Panc1 (cell line): ENCODE measurements around the gene BSX. TPM values are rescaled to one million over a fixed set of nuclear protein-coding genes. Genes with fewer than 3 reads are reported as not detected.
A peak's percentile ranks its signal among the peaks of the same experiment; 100 is the strongest.

ENCODE experiments used
- ATAC-seq: fragments of 200-7000 bp; cut with Tn5 transposase; 2 replicates; pipeline ENCODE4 v1.9.1; 2020; ENCODE audit warnings: mild to moderate bottlenecking, moderate library complexity
- BruUV-seq: library from RNA; stranded (reverse); fragments of 400-500 nt; replicated peaks from 2 replicates; lab custom pipeline; 2021; lab: Mats Ljungman, UMichigan
- CTCF ChIA-PET: fragments of 300-600 bp; sonication (Branson Sonifier 250); formaldehyde crosslinking; loops from one replicate; lab custom pipeline; 2022; ENCODE audit warnings: antibody characterized with exemption; lab: Charles Lee
- POLR2A ChIA-PET: fragments of 300-600 bp; sonication (Branson Sonifier 250); formaldehyde crosslinking; loops from one replicate; lab custom pipeline; 2022; ENCODE audit warnings: antibody characterized with exemption; lab: Charles Lee
- DNase-seq: peaks from one replicate; pipeline ENCODE4 v3.0.0-alpha.2; 2010; ENCODE audit warnings: low read depth, low spot score
- H3K27ac ChIP-seq: 2 replicates; pipeline ENCODE4 v1.5.1; 2011; ENCODE audit warnings: mild to moderate bottlenecking, low read length, inconsistent platforms
- H3K27me3 ChIP-seq: fragments of 200-500 bp; sonication (Bioruptor generic); 2 replicates; pipeline ENCODE4 v1.6.0; 2014; ENCODE audit warnings: low read length, inconsistent platforms; ENCODE audit not compliant: control insufficient read depth, insufficient read depth
- H3K36me3 ChIP-seq: fragments of 200-500 bp; sonication (Bioruptor generic); 2 replicates; pipeline ENCODE4 v1.5.1; 2014; ENCODE audit warnings: inconsistent platforms, mild to moderate bottlenecking, low read length, moderate library complexity; ENCODE audit not compliant: control insufficient read depth, insufficient read depth
- H3K4me1 ChIP-seq: 2 replicates; pipeline ENCODE4 v1.5.1; 2011; ENCODE audit warnings: inconsistent platforms, mild to moderate bottlenecking, low read length, moderate library complexity; ENCODE audit not compliant: control insufficient read depth, insufficient read depth
- H3K4me3 ChIP-seq, 2 experiments: 2 replicates each; pipeline ENCODE4 v1.5.1; 2011 to 2012; ENCODE audit warnings: low read depth in 2 of 2, low read length in 2 of 2, mild to moderate bottlenecking in 2 of 2, inconsistent platforms in 1 of 2, moderate library complexity in 1 of 2
- H3K9me3 ChIP-seq: fragments of 200-500 bp; sonication (Bioruptor generic); 2 replicates; pipeline ENCODE4 v1.5.1; 2014; ENCODE audit warnings: low read depth, mild to moderate bottlenecking, inconsistent platforms, low read length, moderate library complexity; ENCODE audit not compliant: control insufficient read depth, insufficient read depth
- POLR2AphosphoS5 ChIP-seq: IDR thresholded peaks from 2 replicates; pipeline ENCODE4 v1.6.1; 2012; ENCODE audit warnings: mild to moderate bottlenecking, low read depth, low read length, moderate library complexity
- SIN3A ChIP-seq: IDR thresholded peaks from 2 replicates; pipeline ENCODE4 v1.6.1; 2012; ENCODE audit warnings: low read depth, mild to moderate bottlenecking, low read length, moderate library complexity, borderline replicate concordance; ENCODE audit not compliant: insufficient read depth
- TCF7L2 ChIP-seq: IDR thresholded peaks from 2 replicates; pipeline ENCODE4 v1.6.1; 2011; ENCODE audit warnings: mild to moderate bottlenecking, low read depth, low read length, inconsistent platforms
- in situ Hi-C: cut with HindIII; loops from 2 replicates; pipeline ENCODE4 v1.10.0; 2016; ENCODE audit warnings: low sequenced_read_pairs, low pct_unique_long_range_greater_than_20kb
- intact Hi-C: fragments of 100-400 bp; cut with micrococcal nuclease; formaldehyde crosslinking; loops from one replicate; pipeline ENCODE4 v1.10.0; 2022; ENCODE audit not compliant: unreplicated experiment
- total RNA-seq: library from RNA; stranded (reverse); gene quantifications from one replicate; pipeline ENCODE4 v1.2.1, GENCODE V29; 2021; ENCODE audit not compliant: unreplicated experiment
- TF ChIP-seq, protein P1 (sequence below), 2 experiments: IDR thresholded peaks; 2 replicates each; pipeline ENCODE4 v1.6.1; 2011 to 2012; ENCODE audit warnings: low read depth in 2 of 2, control low read depth in 1 of 2, low read length in 1 of 2, mild to moderate bottlenecking in 1 of 2, moderate library complexity in 1 of 2; ENCODE audit not compliant: insufficient read depth in 1 of 2
- TF ChIP-seq, protein P2 (sequence below): fragments of 450-650 bp; IDR thresholded peaks from 2 replicates; pipeline ENCODE4 v1.5.1; 2017; ENCODE audit warnings: mild to moderate bottlenecking

BSX gene
- total RNA-seq, 1 experiment from 2014 or later: not detected

DNA sequence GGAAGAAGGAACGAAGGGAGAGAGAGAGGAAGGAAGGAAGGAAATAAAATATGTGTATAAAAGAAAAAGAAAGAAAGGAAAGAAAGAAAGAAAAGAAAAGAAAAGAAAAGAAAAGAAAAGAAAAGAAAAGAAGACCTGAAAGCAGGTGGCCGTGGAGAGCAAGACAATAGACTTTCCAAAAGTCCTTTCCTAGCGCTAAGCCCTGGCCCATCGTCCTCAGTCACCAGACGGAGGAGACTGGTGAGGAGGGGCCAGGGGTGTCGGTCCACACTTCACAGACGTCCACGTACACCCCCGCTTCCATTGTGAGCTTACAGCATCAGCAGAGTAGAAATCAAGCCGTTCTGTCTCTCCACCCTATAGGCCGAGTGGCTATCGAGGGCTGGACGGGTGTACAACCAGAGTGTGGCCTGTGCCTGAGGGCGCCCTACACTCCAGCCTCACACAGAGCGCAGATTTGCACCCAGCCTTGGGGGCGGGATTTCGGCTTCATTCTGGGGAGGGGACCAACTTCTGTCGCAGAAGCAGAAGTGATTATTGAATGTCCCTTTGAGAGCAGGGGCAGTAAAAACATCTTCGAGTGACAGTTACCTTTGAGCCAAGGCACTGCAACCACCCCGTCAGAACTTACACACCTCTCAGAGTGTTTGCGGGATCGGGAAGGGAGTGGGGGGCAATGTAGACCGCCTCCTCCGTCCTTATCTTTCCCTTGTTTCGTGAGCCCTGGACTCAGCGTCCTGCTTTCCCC, 2.0 kb upstream of the BSX start:
- in situ Hi-C loops (no loop called here), intact Hi-C loops (no loop called here)
- CTCF ChIA-PET: interaction anchor here (0.6 kb wide), 1 partner anchor 355 kb away, joined by 3 read pairs; no protein-coding TSS in a partner anchor
- Histone ChIP-seq H3K27me3 (peaks cover 66% of the 10 kb centered on the region), H3K27ac (peak overlapping the region; percentile 57), H3K9me3 (no peaks in the 10 kb centered on the region), H3K36me3 (no peaks in the 10 kb centered on the region), H3K4me1 (peaks cover 5% of the 10 kb centered on the region; the same call in 1 of the 2 replicates), H3K4me3 (peak overlapping the region; percentile 74 to 76)
- no peak for TF ChIP-seq TCF7L2
- TF ChIP-seq, protein P1, sequence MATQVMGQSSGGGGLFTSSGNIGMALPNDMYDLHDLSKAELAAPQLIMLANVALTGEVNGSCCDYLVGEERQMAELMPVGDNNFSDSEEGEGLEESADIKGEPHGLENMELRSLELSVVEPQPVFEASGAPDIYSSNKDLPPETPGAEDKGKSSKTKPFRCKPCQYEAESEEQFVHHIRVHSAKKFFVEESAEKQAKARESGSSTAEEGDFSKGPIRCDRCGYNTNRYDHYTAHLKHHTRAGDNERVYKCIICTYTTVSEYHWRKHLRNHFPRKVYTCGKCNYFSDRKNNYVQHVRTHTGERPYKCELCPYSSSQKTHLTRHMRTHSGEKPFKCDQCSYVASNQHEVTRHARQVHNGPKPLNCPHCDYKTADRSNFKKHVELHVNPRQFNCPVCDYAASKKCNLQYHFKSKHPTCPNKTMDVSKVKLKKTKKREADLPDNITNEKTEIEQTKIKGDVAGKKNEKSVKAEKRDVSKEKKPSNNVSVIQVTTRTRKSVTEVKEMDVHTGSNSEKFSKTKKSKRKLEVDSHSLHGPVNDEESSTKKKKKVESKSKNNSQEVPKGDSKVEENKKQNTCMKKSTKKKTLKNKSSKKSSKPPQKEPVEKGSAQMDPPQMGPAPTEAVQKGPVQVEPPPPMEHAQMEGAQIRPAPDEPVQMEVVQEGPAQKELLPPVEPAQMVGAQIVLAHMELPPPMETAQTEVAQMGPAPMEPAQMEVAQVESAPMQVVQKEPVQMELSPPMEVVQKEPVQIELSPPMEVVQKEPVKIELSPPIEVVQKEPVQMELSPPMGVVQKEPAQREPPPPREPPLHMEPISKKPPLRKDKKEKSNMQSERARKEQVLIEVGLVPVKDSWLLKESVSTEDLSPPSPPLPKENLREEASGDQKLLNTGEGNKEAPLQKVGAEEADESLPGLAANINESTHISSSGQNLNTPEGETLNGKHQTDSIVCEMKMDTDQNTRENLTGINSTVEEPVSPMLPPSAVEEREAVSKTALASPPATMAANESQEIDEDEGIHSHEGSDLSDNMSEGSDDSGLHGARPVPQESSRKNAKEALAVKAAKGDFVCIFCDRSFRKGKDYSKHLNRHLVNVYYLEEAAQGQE (IDR thresholded peaks at IDR 0.05; ENCODE audit: insufficient read depth in 1 of 2, low read depth in 2 of 2, low read length in 1 of 2): 0 out of 4 replicates have a peak, but pooled peaks have one; percentile 9 to 34
- no peak for DNase-seq
- POLR2A ChIA-PET: no interaction called here
- BruUV-seq: no TSS peak
- peak; percentile 75 for ATAC-seq

DNA sequence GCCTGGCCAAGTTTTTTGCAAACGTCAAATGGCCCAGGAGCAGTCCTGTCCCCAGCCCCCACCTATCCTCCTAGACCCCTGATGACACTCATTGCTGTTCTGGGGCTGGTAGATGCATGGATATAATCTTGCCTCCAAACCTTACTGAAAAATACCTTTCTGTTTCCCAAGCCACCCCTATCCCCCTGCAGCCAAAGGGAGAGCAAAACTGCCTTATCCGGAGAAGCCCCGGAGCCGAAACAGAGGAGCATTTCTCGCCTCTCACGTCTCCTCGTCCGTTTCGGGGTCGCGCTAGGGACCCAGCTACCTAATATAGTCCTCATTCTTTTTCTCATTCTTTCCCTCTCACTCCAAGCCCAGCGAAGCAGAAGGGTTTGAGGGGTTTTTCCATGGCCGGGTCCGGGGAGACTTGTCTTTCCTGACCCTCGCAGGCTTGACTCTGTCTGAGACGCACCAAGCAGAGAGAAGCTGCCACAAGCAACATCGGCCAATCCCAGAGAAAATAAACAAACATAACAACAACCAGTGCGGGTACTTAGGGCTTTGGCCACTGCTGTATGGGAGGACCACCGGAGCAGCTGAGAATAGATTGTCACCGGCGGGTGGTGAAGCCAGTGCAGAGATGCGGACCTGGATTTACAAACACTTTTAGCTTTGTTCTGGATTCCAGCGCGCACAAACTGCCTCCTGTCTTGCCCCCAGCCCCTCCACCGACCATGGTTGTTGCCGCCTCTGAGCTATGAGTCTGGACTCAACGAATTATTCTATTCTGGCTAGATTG, 1.6 kb downstream of the BSX start:
- no TSS peak for BruUV-seq
- Histone ChIP-seq H3K4me1 (peaks cover 15% of the 10 kb centered on the region; the same call in 1 of the 2 replicates), H3K27me3 (peaks cover 72% of the 10 kb centered on the region), H3K9me3 (no peaks in the 10 kb centered on the region), H3K27ac (no peak overlapping the region), H3K4me3 (no peak overlapping the region), H3K36me3 (no peaks in the 10 kb centered on the region)
- in situ Hi-C loops: no loop called here
- CTCF ChIA-PET: no interaction called here
- intact Hi-C loops: no loop called here
- POLR2A ChIA-PET: interaction anchor here (0.5 kb wide), 1 partner anchor 123 kb away, joined by 3 read pairs; no protein-coding TSS in a partner anchor
- TF ChIP-seq, protein P2, sequence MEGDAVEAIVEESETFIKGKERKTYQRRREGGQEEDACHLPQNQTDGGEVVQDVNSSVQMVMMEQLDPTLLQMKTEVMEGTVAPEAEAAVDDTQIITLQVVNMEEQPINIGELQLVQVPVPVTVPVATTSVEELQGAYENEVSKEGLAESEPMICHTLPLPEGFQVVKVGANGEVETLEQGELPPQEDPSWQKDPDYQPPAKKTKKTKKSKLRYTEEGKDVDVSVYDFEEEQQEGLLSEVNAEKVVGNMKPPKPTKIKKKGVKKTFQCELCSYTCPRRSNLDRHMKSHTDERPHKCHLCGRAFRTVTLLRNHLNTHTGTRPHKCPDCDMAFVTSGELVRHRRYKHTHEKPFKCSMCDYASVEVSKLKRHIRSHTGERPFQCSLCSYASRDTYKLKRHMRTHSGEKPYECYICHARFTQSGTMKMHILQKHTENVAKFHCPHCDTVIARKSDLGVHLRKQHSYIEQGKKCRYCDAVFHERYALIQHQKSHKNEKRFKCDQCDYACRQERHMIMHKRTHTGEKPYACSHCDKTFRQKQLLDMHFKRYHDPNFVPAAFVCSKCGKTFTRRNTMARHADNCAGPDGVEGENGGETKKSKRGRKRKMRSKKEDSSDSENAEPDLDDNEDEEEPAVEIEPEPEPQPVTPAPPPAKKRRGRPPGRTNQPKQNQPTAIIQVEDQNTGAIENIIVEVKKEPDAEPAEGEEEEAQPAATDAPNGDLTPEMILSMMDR: no peak
- TF ChIP-seq, protein P1 (IDR thresholded peaks at IDR 0.05; ENCODE audit: insufficient read depth in 1 of 2, low read depth in 2 of 2, low read length in 1 of 2): no peak
- TF ChIP-seq POLR2AphosphoS5 (no peak), TCF7L2 (no peak), SIN3A (no peak)
- DNase-seq (no peak), ATAC-seq (no peak)
